Measurements from ENCODE around the gene SH3BP4.

Gene SH3BP4

DNA sequence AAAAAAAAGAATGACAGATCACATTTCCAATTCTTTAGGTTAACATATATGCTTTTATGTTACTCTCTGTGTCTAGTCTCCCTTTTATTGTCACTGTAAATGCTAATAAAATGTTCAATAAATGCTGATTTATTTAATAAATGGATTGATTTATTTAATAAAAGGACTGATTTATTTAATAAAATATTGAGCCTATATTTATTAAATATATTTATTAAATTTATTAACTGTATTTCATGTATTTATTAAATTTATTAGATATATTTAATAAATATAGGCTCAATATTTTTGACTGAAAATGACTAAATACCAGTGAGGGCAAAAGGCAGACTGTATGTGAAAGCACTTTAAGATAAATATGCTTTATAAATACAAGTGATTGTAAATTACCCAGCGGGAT, 142.6 kb downstream of the SH3BP4 start:
- TF ChIP-seq, protein P1, sequence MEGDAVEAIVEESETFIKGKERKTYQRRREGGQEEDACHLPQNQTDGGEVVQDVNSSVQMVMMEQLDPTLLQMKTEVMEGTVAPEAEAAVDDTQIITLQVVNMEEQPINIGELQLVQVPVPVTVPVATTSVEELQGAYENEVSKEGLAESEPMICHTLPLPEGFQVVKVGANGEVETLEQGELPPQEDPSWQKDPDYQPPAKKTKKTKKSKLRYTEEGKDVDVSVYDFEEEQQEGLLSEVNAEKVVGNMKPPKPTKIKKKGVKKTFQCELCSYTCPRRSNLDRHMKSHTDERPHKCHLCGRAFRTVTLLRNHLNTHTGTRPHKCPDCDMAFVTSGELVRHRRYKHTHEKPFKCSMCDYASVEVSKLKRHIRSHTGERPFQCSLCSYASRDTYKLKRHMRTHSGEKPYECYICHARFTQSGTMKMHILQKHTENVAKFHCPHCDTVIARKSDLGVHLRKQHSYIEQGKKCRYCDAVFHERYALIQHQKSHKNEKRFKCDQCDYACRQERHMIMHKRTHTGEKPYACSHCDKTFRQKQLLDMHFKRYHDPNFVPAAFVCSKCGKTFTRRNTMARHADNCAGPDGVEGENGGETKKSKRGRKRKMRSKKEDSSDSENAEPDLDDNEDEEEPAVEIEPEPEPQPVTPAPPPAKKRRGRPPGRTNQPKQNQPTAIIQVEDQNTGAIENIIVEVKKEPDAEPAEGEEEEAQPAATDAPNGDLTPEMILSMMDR (IDR thresholded peaks at IDR 0.05; ENCODE audit: insufficient read depth, low read depth, low read length, missing control alignments) = no peak
- DNase-seq (ENCODE audit: low read depth) = no peak
- no peak overlapping the region for H3K4me3 ChIP-seq (ENCODE audit: low read depth, low read length)

GRCh38 chr2:235095569-235095968, 143.8 kb downstream of the SH3BP4 start:
- H3K4me3 ChIP-seq (ENCODE audit: low read depth, low read length) = no peak overlapping the region
- no peak for DNase-seq (ENCODE audit: low read depth)
- TF ChIP-seq, protein P1 (IDR thresholded peaks at IDR 0.05; ENCODE audit: insufficient read depth, low read depth, low read length, missing control alignments) = no peak

- no peak overlapping the region for H3K4me3 ChIP-seq (ENCODE audit: low read depth, low read length)
- TF ChIP-seq, protein P1 (IDR thresholded peaks at IDR 0.05; ENCODE audit: insufficient read depth, low read depth, low read length, missing control alignments) = no peak
- DNase-seq (ENCODE audit: low read depth) = no peak
Measured at GRCh38 chr2:235096447-235096846, 144.6 kb downstream of the SH3BP4 start.

DNA sequence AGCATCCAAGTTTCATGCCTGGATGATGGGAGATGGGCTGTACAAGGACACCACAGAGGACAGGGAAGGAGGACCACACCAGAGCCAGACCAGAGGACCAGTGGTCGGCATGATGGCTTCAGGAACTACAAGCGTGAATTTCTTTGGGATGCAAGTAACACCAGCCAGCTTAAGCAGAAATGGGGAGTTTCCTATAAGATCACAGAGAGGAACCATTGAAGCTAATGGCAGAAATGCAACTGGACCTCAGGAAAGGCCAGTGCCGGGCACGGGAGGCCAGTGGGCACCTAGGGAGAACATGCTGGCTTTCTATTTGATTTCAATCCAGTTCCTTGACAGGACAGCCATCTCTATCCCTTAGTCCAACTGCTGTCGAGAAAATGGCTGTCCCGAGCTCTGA, 145.4 kb downstream of the SH3BP4 start:
- no peak for DNase-seq (ENCODE audit: low read depth)
- TF ChIP-seq, protein P1 (IDR thresholded peaks at IDR 0.05; ENCODE audit: insufficient read depth, low read depth, low read length, missing control alignments) = no peak
- no peak overlapping the region for H3K4me3 ChIP-seq (ENCODE audit: low read depth, low read length)

GRCh38 chr2:235098269-235098668, 146.5 kb downstream of the SH3BP4 start:
- TF ChIP-seq, protein P1 (IDR thresholded peaks at IDR 0.05; ENCODE audit: insufficient read depth, low read depth, low read length, missing control alignments) = no peak
- no peak overlapping the region for H3K4me3 ChIP-seq (ENCODE audit: low read depth, low read length)
- DNase-seq (ENCODE audit: low read depth) = no peak

DNA sequence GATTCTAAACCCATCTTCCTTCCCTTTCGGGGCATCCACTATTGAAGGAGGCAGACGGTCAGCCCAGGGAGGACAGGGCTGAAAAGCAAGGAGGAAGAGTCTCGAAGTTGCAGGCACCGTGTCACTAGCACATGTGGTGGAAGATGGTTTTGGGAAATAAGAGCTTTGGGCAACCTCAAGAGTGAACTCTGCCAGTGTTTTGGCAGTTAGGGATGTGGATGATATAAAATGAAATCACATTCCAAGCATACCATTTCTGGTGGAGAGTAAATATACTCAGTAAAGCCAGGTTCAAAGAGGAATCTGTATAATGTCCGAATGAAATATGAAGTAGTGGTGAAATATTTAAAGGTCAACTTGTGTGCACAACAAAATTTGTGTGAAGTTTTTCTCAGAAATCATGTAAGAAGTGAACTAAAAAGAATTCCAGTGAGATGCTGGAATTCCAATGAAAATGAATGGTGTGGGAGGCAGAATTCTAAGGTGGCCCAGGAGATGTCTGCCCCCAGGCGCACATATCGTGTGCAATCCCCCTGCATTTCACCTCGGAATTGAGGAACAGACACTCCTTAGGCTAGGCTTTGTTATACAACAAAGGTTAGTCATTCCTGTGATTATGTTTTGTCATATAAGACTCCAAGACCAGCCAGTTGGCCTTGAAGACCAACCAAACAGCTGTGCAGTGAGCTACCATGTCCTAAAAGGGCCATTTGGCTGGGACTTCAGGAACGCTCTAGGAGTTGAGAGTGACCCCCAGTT, 147.1 kb downstream of the SH3BP4 start:
- H3K4me3 ChIP-seq (ENCODE audit: low read depth, low read length) = no peak overlapping the region
- DNase-seq (ENCODE audit: low read depth) = no peak
- TF ChIP-seq, protein P1 (IDR thresholded peaks at IDR 0.05; ENCODE audit: insufficient read depth, low read depth, low read length, missing control alignments) = no peak

DNA sequence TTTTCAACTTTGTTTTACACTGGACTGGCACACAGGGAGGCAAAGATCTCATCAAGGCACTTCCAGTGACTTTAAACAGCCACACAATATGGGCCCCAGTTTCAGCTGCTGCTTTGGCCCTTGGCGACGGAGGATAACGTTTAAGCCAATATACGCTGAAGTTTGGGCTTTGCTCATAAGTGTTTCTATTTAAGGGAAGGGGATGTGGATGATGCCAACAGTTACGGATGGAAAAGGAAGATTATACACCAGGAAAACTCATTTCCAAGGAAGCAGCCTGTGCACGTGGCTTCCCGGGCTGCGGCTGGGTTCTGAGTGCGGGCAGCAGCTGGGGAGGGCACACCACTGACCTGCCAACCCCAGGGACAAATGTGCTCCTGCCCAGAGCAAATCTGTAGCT, 151.1 kb downstream of the SH3BP4 start:
- TF ChIP-seq, protein P1 (IDR thresholded peaks at IDR 0.05; ENCODE audit: insufficient read depth, low read depth, low read length, missing control alignments) = no peak
- no peak for DNase-seq (ENCODE audit: low read depth)
- H3K4me3 ChIP-seq (ENCODE audit: low read depth, low read length) = no peak overlapping the region

Measured in GM12865 (cell line).